HuH-7.5 (cell line): ENCODE data around the gene CRK.
"Not testable (repeated sequence)": the region's sequence is repeated elsewhere in the genome, so short reads cannot be mapped to it uniquely, and the experiment has no call there.

Source experiments
- DNase-seq: peaks from one replicate; pipeline ENCODE4 v3.0.0; 2011; ENCODE audit warnings: low spot score

Gene CRK

GRCh38 chr17:1464186-1464585 lies 8.2 kb upstream of the CRK start:
- no peak for DNase-seq

GRCh38 chr17:1462164-1463112 lies 6.4 kb upstream of the CRK start:
- no peak for DNase-seq

GRCh38 chr17:1461198-1461944 lies 5.3 kb upstream of the CRK start:
- DNase-seq: no peak

GRCh38 chr17:1460233-1460632 lies 4.2 kb upstream of the CRK start:
- no peak for DNase-seq

- DNase-seq: peak; percentile 67
These were observed 688 bp downstream of the CRK start for GRCh38 chr17:1455291-1455796.

- no peak for DNase-seq
These were observed 1.5 kb downstream of the CRK start for GRCh38 chr17:1454541-1454940.

- DNase-seq: not testable (repeated sequence)
These were observed 2.3 kb downstream of the CRK start for GRCh38 chr17:1453694-1454093.

GRCh38 chr17:1452836-1453235 lies 3.2 kb downstream of the CRK start:
- no peak for DNase-seq

- not testable (repeated sequence) for DNase-seq
These were observed 5.8 kb downstream of the CRK start for GRCh38 chr17:1450261-1450660.

- DNase-seq: no peak
These were observed 6.5 kb downstream of the CRK start for GRCh38 chr17:1449412-1449967.

GRCh38 chr17:1447052-1447451 lies 9.0 kb downstream of the CRK start:
- no peak for DNase-seq

- DNase-seq: no peak
These were observed 9.8 kb downstream of the CRK start for GRCh38 chr17:1446201-1446600.

- DNase-seq: not testable (repeated sequence)
These were observed 10.3 kb downstream of the CRK start for GRCh38 chr17:1445695-1446094.

- not testable (repeated sequence) for DNase-seq
These were observed 13.3 kb downstream of the CRK start for GRCh38 chr17:1442721-1443120.

GRCh38 chr17:1442187-1442586 lies 13.8 kb downstream of the CRK start:
- no peak for DNase-seq

- no peak for DNase-seq
These were observed 15.1 kb downstream of the CRK start for GRCh38 chr17:1440921-1441320.

- DNase-seq: no peak
These were observed 17.4 kb downstream of the CRK start for GRCh38 chr17:1438593-1439083.

- DNase-seq: no peak
These were observed 20.7 kb downstream of the CRK start for GRCh38 chr17:1435326-1435725.

- DNase-seq: no peak
These were observed 21.9 kb downstream of the CRK start for GRCh38 chr17:1434150-1434549.

GRCh38 chr17:1431631-1432104 lies 24.4 kb downstream of the CRK start:
- DNase-seq: no peak

- DNase-seq: no peak
These were observed 32.4 kb downstream of the CRK start for GRCh38 chr17:1423456-1424135.

- no peak for DNase-seq
These were observed 33.1 kb downstream of the CRK start for GRCh38 chr17:1422885-1423284.
